Body of pancreas (tissue), 4 donors: ENCODE data around the gene ARL6IP6.

Source experiments
- POLR2A ChIP-seq, 3 donors: fragments of 450-650 bp; IDR thresholded peaks; one replicate each; pipeline ENCODE4 v1.6.1; 2016; ENCODE audit warnings: antibody characterized with exemption in 3 of 3, mild to moderate bottlenecking in 2 of 3
- TF ChIP-seq, protein P1 (sequence below), 7 experiments: fragments of 450-650 bp in 4 of 7; fragments of 200-600 bp in 3 of 7; sonication (generic) in 3 of 7; IDR thresholded peaks; one replicate each; pipeline ENCODE4 v1.5.1; 2016 to 2019; ENCODE audit warnings: antibody characterized with exemption in 7 of 7

DNA sequence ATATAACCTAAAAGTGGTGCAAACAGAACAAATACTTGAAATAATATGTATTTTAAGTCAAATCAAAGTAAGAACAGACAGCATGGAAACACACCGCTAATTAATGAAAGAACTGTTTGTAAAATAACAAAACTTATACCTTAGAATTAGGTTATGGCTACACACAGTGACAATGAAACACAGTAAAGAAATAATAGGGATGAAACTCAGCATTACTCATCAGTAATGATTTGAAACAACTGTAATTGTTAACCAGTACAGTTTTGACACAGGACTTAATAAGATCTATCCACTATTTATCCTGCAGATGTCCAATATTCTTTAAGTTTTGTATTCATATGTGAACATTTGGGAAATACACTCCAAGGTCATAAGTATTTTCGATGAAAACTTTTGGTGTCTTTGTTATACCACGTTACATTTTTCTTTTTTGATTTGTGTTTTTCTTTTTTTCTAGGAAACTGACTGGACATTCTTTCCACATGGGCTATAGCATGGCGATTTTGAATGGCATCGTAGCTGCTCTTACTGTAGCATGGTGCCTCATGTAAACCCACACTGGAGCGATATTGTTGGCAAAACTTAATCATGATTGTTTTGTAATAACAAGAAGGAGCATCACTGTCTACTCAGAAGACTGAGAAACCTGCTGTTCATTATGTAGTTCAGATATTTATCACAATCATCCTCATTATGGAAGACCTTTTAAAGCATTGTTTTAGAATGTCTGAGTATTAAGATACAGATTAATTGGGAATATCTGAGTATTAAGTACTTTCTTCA lies 41.1 kb downstream of the ARL6IP6 start:
- TF ChIP-seq, protein P1, sequence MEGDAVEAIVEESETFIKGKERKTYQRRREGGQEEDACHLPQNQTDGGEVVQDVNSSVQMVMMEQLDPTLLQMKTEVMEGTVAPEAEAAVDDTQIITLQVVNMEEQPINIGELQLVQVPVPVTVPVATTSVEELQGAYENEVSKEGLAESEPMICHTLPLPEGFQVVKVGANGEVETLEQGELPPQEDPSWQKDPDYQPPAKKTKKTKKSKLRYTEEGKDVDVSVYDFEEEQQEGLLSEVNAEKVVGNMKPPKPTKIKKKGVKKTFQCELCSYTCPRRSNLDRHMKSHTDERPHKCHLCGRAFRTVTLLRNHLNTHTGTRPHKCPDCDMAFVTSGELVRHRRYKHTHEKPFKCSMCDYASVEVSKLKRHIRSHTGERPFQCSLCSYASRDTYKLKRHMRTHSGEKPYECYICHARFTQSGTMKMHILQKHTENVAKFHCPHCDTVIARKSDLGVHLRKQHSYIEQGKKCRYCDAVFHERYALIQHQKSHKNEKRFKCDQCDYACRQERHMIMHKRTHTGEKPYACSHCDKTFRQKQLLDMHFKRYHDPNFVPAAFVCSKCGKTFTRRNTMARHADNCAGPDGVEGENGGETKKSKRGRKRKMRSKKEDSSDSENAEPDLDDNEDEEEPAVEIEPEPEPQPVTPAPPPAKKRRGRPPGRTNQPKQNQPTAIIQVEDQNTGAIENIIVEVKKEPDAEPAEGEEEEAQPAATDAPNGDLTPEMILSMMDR (IDR thresholded peaks at IDR 0.05) = no peak
- no peak for TF ChIP-seq POLR2A (IDR thresholded peaks at IDR 0.05)
